HG03108 (cell line): ENCODE measurements around the gene SLC39A9.
"Not testable (repeated sequence)": the region's sequence is repeated elsewhere in the genome, so short reads cannot be mapped to it uniquely, and the experiment has no call there.

Source experiments
- ATAC-seq: cut with Tn5 transposase; IDR thresholded peaks from one replicate; pipeline ENCODE4 v1.9.1; 2021; ENCODE audit warnings: moderate library complexity; ENCODE audit not compliant: unreplicated experiment

SLC39A9 gene

GRCh38 chr14:69473946-69474345 lies 75.5 kb downstream of the SLC39A9 start:
- no peak for ATAC-seq

DNA sequence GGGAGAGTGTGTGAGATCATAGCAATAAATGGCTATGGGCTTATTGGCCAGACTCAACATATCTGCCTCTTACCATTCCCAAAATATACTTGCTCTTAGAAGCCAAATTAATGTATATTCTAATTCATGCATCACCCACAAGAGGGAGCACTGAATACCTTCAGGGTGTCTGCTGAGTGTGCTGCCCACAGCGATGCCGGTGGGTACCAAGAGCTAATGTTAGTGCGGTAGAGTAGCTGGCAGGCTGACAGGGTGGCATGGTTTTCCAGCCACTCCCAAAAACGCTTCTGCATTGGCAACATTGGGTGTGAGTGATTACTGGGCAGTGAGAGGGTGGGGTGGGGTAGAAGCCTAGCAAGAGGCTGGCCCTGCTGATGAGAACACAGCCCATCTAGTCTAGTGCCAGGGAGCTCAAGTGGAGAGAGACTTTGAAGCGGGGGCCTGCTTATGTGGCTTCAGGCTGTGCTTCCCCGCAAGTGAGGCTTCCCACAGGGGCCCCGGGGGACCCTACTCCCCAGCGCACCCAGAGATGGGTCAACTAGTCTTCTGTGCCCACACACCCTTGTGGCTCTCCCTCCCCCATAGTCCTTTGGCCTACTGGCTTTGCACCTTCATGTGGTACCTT lies 76.8 kb downstream of the SLC39A9 start:
- ATAC-seq = no peak

- not testable (repeated sequence) for ATAC-seq
These were observed 78.4 kb downstream of the SLC39A9 start for GRCh38 chr14:69476824-69477450.

- ATAC-seq = not testable (repeated sequence)
These were observed 79.6 kb downstream of the SLC39A9 start for GRCh38 chr14:69478055-69478454.

- ATAC-seq = no peak
These were observed 81.2 kb downstream of the SLC39A9 start for GRCh38 chr14:69479696-69480095.

- ATAC-seq = no peak
These were observed 81.6 kb downstream of the SLC39A9 start for GRCh38 chr14:69480136-69480535.

GRCh38 chr14:69481815-69482568 lies 83.5 kb downstream of the SLC39A9 start:
- peak; percentile 86 for ATAC-seq

- no peak for ATAC-seq
These were observed 85.4 kb downstream of the SLC39A9 start for GRCh38 chr14:69483765-69484443.

DNA sequence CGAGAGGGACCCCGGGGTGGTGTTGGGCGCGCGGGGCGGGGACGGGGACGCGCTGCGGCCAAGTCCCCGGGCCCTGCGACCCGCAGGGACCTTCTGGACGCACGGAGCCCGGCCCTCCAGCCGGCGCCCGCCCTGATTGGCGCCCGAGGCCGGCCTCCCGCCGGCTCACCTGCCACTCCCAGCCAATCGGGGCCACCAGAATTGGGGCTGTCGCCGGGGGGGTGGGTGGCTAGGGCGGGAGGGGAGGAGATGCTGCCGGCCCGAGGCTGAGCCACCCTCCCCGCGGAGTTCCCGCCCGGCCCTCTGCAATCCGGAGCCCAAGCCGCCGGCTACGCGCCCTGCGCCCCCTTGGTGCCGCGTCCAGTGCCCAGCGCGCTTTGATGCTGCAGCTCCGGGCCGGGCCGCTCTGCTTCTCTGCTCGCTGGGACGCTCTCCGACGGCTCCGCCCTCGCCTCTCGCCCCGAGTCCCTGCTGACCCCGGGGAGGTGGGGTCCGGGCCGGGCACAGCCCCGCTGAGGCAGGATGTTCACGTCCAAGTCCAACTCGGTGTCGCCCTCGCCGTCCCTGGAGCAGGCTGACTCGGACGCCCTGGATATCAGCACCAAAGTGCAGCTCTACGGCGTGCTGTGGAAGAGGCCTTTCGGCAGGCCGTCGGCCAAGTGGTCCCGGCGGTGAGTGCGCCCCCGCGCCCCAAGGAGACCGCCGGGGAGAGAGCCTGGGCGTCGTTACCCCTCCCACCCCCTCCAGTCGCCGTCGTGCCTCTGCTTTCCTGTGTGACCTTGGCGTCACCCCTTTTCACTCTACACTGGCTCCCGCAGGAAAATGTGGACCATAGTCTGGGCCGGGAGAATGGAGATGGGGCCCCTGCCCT lies 86.2 kb downstream of the SLC39A9 start, which contains the start of gene PLEKHD1:
TSS of gene PLEKHD1 (plus strand) at position 285 of the 871 bp plus-strand sequence. CDS start at position 523, 238 bp downstream.
- no peak for ATAC-seq

DNA sequence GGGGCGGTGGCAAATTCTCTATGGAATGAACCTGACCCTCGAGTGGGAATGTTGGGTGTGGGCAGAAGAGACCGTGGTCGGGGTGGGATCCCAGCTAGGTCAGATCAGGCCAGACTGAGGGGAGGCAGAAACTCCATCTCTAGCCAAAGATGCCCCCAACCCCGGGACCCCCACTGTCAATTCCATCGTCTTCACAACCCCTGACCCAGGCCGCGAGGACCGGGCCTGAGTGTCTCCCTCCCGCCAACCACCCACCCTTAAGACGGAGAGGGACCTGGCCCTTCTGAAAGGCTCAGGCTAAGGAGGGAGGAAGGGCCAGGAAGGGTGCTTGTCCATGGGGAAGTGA lies 86.8 kb downstream of the SLC39A9 start:
- no peak for ATAC-seq

DNA sequence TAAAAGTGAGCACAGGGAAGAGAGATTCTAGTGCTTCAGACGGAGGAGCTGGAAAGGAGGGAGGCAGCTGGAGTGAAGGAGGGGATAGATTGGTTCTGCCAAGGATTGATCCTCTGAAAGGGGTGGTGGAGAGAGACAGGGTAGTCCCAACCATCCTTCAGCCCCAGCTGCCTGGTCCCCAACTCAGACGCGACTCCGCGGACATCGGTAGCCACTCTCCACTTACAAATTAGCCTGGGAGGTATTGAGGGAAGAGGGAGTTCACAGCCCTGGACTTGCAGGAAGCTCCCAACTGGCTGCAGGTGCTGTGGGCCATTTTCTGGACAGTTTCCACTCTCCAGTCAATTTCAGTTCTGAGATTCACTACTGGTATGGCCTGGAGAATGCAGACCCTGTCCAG lies 87.2 kb downstream of the SLC39A9 start:
- ATAC-seq = no peak

GRCh38 chr14:69487226-69487625 lies 88.7 kb downstream of the SLC39A9 start:
- no peak for ATAC-seq

DNA sequence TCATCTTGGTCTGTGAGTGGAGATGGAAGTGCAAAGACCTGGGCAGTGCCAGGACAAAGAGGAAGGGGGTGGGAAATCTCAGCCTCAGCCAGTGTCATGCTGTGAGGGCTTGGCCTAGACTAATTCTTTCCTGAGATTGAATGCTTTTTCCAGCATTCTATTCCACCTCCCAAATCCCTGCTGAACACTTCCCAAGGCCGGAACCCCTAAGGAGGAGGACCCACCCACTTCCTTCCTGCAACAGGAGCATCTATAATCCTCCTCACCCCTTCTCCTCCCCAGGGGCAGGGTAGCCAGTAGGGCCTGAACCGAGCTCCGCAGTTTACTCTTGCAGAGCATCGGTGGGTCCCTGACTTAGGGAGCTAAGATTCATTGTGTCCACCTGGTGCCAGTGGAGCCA lies 89.3 kb downstream of the SLC39A9 start:
- ATAC-seq = no peak

GRCh38 chr14:69489495-69489894 lies 91.0 kb downstream of the SLC39A9 start:
- ATAC-seq = no peak

DNA sequence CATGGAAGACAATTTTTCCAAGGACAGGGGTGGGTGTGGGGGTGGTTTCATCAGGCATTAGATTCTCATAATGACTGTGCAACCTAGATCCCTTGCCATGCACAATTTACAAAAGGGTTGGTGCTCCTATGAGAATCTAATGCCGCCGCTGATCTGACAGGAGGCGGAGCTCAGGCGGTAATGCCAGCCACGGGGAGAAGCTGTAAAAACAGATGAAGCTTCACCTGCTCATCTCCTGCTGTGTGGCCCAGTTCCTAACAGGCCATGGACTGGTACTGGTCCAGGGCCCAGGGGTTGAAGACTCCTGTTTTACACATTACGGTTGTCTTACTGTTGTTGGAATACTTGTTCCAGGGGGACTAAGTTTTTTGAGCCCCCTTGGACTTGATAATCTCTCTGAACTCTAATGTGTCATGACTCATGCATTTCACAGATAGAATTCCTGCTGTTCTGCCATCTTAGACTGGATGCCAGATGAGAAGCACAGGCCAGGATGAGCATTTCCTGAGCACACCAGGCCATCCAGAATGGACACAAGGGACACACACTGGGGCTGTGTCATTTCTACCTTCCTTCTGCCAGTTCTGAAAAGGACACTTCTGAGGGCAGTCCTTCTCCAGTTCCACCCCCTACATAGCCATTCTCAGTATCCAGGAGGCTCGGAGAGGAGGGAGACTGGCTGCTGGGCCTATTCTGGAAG lies 91.9 kb downstream of the SLC39A9 start:
- no peak for ATAC-seq

DNA sequence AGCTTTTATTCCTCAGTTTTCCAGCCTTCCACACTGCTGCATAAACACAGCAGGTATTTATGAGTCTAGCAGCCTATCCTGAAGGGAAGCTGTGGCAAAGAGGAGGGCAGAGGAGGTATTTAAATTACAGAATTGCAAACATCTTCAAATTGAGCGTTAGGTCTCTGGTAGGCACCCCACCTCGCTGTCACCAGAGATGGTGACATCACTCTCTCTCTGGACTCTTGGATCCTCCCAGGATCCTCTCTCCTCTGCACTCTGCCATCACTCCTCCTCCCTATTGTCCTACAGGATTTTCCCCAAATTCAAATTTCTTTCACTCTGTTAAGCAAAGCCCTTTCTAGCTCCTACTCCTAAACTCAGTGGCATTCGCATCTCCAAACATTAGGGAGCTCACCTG lies 92.7 kb downstream of the SLC39A9 start:
- no peak for ATAC-seq

- ATAC-seq = no peak
These were observed 94.5 kb downstream of the SLC39A9 start for GRCh38 chr14:69493038-69493437.

GRCh38 chr14:69493791-69494190 lies 95.3 kb downstream of the SLC39A9 start:
- ATAC-seq = no peak

DNA sequence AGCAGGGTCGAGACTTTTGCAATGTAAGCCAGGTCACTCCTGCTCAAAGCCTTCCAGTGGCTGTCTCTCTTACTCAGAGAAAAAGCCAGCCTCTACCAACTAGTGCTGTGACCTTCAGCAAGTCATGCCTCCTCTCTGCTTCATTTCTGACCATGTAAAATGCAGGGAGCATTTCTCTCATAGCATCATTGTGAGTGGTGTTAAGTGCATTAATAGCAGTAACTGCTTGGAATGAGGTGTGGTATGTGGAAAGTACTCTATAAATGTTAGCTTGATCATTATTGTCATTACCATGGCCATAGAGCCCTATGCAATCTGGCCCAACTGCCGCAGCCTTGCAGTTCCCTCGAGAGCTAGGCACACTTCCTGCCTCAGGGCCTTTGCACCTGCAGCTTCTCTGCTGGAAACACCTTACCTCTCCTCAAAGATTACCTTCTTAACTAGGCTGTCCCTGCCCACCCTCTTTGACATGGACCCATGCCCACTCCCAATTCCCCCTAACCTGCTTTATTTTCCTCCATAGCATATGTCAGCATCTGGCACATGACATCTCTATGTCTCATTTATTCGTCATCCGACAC lies 96.9 kb downstream of the SLC39A9 start:
- no peak for ATAC-seq

DNA sequence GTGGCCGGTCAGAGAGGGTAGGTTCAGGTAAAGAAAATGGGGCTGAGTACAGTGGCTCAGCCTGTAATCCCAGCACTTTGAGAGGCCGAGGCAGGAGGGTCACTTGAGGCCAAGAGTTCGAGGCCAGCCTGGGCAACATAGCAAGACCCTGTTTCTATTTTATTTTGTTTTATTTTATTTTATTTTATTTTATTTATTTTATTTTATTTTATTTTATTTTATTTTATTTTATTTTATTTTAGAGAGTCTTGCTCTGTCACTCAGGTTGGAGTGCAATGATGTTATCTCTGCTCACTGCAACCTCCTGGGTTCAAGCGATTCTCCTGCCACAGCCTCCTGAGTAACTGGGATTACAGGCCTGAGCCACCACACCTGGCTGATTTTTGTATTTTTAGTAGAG lies 99.4 kb downstream of the SLC39A9 start:
- ATAC-seq = not testable (repeated sequence)
